NCI-H748 (cell line): ENCODE measurements around the gene SNCAIP.
A peak's percentile ranks its signal among the peaks of the same experiment; 100 is the strongest.

Source experiments
- DNase-seq: peaks from one replicate; lab custom pipeline; 2025; ENCODE audit not compliant: unreplicated experiment; lab: John Stamatoyannopoulos, UW

The SNCAIP gene

DNA sequence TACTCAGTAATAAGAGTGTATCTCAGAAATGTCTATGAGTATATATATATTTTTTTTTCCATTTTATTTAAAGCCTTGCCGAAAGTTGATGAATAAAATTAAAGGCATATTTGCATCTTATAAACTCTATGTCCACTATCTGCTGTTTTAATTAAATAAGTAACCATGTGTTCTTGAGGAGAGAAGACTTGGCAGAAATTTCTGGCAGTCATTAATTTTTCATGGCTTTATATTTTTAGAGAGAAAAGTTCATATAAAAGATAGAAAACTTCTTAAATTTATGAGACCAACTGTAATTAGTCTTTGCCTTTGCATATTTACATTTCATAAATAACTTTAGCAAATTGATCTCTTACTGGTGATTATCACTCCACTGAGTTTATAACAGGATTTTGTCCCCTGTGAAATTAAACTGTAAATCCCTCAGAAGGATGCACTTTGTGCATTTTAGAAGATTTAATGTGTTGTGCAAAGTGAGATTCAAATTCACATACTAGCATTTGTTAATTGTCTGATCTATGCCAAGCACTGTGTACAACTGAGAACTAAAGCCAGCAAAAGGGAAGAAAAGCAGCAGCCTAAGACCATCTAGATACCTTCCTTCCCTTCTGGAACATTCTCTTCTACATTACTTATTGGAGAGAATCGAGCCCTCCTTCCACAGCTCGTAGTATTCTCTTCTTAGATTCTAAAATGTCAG lies 108.7 kb downstream of the SNCAIP start:
- no peak for DNase-seq

DNA sequence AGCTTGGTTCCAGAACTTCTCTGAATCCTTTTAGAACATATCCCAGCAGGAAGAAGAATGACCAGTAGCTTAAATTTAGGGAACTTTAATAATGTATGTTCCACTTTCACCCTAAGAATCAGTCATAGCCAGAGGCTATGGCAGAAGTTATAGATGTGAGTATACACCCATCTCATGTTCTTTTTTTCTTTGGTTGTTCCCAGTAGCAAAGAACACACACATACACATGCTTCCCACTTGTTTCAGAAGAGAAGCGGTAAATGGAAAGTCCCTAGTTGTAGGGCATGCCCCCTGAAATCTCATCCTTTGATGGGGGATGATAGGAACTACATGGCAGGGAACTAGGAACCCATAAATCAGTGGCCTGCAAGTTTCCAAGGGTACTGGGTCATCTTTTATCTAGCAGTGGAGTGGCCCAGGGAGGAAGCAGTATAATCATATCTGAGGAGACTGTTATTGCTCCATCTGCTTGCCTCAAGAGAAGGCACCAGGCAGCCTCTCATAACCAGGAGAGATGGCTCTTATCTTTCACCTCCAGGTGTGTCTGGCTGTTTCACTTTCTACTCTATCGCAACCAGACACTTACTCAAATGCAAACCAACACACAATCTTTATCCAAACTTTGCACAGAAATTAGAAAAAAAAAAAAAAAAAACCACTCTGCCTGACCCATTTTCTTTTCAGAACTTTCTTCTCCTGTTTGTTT lies 109.5 kb downstream of the SNCAIP start:
- DNase-seq: no peak

DNA sequence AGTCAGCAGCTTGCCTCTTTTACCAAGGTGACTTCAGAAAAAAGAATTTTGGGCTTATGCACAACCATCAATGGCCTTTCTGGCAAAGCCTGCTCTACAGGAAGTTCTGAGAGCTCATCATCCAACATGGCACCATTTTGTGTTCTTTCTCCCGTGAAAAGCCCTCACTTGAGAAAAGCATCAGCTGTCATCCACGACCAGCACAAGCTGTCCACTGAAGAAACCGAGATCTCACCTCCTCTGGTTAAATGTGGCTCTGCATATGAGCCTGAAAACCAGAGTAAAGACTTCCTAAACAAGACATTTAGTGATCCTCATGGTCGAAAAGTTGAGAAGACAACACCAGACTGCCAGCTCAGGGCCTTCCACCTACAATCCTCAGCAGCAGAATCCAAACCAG lies 111.2 kb downstream of the SNCAIP start:
- no peak for DNase-seq

DNA sequence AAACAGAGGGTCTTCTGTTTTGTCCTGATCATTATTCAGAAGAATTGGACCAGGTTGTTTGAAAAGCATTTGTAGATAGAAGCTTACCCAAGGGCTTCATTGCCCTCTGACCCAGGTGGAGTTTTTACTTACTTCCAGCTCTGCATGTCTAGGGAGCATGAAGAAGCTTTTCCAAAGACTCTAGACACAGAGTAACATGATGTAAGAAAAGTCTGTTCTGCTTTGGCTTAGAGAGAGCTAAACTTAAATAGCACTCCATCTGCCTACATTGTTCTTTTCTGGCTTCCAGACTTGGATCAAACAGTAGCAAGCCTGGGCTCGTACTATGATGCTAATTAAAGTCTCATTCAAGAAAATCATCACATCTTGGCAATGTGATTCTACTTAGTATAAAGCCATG lies 112.1 kb downstream of the SNCAIP start:
- no peak for DNase-seq

DNA sequence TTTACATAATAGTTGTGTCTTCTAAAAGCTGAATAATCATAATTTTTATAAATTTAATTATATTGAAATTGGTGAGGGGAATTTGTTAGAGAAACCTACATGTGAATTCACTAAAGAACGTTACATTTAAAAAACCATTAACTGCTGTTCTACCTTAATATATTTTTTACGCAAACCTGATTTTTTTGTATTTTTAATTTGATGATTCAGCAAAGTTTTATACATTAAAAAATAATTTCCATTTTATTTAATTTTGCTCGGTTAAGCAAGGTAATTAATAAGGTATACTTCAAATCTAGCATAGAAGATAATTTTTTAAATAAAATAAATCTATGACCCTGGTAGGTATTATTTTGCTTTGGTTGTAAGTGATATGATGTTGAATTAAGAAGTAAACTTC lies 114.3 kb downstream of the SNCAIP start:
- DNase-seq: no peak

DNA sequence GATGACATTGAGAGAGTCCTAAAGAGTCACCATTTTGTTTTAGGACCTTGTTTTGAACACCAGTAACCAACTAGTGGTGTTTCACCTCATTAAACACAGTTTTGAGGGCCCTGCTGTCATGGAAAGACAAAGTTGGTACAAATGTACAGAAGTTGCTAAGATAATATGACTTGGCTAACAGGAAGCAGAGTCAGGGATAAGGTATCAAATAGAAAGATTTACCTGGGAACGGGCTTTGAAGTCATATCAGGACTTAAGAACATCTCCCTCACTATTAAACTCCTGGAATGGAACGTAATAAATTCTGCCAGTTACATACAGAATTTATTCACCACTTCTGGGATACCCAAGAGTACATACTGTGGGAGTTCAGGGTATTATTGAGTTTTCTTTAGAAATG lies 115.6 kb downstream of the SNCAIP start:
- no peak for DNase-seq

DNA sequence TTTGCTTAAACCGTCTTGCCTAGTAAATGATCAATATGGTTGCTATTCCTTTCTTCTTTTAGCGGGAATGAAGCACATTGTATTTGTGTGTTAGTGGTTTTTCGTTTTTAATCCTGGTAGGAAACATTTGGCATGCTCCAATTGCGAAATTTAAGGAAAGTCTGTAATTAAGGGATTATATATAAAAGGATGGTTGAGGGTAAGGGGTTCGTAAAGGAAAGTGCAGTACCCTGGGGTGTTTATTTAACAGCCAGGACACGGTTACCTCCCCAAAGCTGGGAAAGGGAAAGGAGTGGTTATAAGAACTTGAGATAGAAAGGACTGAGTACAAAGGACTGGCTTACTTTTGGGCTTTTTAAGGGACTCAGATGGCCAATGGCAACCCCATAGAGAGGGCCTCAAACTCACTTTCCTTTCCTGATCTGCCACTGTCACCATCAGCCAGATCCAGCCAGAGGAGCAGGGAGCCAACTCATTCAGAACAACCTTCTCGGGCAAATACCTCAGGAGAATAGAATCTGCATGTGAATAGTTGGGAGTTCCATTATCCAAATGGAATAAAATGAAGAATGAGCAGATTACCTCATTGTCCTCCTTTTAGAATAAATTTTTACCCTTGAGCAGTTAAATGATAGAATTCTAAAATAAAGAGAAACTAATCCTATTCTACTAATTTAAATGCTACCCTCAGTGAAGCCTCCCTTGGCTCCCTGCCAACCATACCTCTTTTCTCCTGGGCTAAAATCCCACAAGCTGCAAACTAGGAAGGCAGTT lies 117.7 kb downstream of the SNCAIP start:
- DNase-seq: peak; percentile 32

DNA sequence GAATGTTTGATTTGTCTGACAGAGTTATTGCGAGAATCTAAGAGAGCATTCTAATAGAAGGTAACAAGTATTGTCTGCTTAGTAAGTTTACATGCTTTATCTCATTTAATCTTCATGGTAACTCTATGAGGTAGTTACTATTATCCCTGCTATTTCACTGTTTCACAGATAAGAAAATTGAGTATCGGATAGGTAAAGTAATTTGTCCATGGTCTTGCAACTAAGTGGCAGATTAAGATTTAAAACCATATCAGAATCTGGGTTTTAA lies 118.2 kb downstream of the SNCAIP start:
- DNase-seq: no peak

DNA sequence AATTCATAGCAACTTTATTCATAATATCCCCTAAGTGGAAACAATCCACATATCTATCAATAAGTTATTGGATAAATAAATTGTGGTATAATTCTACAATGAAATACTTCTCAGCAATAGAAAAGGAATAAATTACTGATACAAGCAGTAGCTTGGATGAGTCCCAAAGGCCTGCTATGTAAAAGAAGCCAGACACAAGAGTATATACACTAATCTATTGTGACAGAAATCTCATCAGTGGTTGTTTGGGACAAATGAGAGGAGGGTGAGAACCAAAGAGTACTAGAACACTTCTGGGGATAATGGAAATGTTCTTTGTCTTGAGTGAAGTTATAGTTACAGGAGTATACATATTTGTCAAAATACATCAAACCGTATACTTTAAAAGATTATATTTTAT lies 119.3 kb downstream of the SNCAIP start:
- no peak for DNase-seq

DNA sequence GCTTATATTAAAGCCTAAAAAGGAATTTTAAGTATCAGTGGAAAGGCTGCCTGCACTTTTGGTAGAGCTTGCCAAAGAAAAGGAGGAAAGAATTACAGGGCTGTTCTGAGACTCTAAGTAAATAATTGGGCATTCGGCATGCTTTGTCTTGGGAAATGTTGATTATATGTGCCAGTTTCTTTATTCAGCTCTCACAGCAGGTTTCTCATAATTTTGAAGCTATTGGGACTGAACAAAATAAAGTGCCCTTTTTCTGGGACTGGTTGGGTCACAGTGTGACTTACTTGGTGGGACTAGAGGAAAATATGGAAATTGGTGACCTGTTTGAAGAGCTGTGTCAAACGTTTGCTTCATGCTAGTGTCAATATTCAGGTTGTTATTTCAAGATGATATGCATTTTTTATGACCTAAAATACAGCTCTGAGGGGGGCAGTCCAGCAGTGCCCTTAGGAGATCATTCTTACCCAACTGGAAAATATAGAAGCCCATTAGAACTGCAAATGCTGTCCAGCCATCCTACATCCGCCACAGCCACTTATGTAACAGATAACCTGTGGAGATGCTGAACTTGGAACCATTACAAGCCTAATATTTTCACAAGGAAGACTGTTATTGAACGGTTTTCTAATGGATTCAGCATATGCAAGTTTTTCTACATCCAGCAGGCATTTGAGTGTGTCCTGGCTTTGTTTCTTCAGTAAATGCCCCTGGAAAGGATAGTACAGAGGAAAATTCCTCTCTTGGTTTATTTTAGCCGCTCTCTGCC lies 122.4 kb downstream of the SNCAIP start:
- DNase-seq: peak; percentile 84

DNA sequence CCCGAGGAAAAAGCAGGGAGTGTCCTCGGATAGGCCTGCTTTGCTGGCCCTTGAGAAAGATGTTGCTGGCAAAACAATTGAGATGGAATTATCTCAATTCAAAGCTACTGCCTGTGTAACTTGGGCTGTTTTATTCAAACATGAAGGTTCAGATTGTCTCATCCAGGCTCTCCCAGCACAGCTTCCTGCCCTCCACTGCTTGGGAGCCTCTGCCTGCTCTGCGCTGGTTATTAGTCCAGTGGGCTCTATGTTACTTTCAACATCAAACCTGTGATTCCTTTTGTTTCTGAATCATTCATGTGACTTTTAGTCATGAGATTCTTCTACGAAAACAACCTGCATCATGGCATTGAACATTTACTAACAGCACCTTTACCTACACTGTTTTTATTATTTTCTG lies 123.2 kb downstream of the SNCAIP start:
- DNase-seq: no peak

DNA sequence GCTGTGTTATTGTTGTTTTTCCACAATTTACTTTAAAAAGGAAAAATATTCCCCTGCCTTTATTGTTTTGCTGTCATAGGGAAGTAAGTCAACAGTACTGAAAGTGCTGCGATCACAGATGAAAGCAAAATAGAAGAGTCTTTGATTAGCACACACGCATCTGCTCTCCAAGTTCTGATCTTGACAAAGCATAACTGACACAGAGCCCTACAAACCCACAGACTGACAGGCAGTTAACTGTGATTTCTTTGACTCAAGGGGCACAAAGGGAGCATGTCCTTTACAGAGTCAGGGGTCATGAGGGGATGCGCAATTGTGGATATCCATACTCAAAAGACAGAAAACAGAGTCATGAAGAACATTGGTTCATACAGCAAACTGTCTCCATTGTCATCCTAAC lies 123.7 kb downstream of the SNCAIP start:
- no peak for DNase-seq

DNA sequence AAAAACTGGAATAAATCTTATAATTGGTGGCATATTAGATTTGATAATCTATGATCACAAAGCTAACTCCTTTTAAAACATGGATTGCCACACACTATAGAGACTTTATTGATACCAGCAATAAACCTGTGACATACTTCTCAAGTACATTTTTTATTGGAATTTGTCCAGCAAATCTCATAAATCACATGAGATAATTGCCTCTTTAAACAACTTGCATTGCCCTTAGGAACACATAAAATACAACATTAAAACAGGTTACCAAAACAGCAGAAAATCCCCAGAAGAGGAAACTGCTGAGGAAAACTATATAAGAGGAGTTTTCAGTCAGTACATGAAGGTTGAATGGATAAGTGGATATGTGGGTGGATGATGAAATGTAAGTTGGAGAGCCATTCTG lies 124.6 kb downstream of the SNCAIP start:
- DNase-seq: no peak

DNA sequence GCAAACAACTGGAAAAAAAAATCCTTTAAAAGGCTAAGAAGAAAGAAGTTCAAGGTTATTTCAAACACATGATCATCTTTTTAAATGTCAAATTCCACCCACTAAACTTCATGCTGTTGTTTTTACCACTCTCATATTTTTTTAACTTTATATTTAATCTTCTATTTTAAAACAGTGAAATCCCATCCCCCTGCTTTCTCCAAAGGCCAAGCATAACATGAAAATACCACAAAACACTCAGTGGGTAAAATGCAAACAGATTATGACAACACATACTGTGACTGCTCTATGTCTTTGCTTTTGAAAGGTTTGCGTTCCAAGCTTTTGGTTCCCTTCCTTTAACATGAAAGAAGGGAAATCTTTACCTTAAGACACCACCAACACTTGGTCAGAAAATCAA lies 127.6 kb downstream of the SNCAIP start:
- DNase-seq: no peak

DNA sequence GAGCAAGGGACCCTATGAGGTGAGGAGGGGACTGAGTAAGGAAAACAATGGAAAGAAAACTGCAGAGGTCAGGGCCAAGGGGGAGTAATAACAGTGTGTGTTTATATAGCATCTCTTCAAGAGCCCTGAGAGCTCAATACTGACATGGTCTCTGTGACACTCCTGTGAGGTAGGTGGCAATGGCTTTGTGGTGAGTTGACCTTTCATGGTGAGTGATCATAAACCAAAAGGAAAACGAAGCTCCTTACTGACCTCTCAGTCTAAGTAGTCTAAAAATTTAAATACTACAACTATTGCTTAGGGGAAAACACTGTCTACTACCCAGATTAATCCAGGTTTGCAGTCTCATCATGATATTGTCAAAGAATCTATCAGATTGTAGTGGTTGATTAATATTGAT lies 130.9 kb downstream of the SNCAIP start:
- DNase-seq: no peak

DNA sequence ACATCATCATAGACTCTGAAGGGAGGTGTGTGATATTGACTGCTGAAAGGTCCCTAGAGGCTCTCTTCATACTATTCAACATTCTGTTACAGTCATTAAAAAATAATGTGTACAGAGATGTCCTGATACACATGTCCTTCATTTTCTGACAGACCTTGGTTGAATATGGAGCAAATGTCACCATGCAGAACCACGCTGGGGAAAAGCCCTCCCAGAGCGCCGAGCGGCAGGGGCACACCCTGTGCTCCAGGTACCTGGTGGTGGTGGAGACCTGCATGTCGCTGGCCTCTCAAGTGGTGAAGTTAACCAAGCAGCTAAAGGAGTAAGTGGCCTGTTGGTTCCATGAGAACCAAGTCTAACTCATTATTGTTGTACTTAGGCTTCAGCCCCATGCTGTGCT lies 132.4 kb downstream of the SNCAIP start:
- DNase-seq: no peak

DNA sequence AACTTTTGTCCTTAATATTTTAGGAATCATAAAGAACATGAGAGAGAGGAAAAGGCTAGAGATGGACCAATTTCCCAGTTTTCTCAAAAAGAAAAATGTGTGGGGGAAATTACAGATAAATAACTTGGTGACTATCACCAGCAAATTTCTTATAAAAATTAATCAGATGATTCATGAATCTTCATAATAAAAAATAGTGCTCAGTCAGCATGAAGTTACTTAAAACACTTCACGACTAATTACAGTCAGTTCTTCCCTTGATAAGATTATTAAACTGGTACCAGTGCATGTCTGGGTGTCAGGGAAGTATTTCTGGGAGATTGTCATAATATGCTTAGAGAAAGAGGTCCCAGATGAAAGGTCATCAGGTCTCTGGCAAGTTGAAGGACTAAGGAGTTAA lies 133.0 kb downstream of the SNCAIP start:
- DNase-seq: no peak

DNA sequence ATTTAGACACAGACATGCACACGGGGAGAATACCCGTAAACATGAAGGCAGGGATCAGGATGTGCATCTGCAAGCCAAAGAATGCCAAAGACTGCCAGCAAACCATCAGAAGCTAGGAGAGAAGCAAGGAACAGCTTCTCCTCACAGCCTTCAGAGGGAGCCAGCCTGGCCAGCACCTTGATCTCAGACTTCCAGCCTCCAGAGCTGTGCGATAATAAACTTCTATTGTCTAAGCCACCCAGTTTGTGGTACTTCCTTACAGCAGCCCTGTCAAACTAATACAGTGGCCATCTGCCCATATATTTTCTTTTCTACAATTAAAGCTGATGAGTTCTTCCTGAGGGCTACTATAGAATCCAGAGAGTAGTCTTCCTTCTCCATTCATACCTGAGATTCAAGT lies 135.0 kb downstream of the SNCAIP start:
- no peak for DNase-seq

DNA sequence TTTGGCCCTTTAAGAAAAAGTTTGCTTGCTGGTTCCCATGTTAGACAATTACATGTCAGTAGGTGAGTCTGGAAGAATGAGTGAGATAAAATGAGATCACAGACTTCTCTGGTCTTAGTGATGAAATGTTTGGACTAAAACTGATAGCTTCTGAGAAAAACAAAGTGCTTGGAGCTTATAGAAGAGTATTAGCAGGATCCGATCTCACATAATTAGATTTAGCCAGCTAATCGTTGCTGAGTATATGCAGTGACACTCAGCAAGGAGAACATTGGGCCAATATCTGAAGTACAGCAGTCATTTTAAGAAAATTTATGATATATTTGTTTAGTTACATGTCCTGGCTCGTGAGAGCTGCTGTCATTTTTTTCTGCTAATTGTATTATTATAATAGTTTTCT lies 135.8 kb downstream of the SNCAIP start:
- DNase-seq: no peak

DNA sequence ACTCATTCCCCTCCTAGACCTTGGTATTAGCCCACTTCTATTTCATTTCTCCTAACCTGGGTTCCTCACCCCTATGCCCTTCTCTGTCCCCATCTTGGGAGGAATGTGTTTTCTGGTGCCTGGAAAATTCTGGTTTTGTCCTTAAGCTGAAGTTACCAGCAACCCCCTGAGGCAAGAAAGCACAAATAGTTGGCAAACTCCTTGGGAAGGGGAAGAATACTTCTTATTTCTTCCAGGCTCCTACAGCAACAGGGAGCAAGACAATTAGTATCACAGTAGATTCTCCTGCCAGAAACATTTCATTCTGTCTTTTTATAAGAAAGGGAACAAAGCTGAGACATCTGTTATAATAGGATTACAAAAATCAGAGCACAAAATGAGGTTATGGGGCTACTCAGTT lies 142.5 kb downstream of the SNCAIP start:
- no peak for DNase-seq

DNA sequence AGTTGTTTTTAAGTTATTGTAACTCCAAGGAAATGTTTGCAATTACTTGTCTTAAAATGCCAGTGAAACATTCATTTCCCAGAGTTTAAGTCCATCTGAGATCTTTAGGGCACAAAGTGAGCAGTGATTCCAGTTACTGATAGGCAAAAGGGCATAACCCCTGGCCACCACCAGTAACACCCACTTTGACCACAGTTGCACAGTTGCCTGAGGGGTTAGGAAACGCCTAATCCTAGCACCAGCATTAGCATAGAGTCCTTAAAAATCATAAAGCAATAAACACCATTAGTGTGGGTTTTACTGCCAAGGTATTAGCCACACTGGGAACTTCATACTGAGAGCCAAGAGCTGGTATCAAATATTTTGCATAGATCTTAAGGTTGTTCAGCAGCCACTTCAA lies 143.9 kb downstream of the SNCAIP start:
- DNase-seq: no peak
